NCI-H1048 (cell line): Measurements from ENCODE around the gene HPS4.
"Not testable (repeated sequence)": the region's sequence is repeated elsewhere in the genome, so short reads cannot be mapped to it uniquely, and the experiment has no call there.

Experiments used
- DNase-seq: peaks from one replicate; lab custom pipeline; 2025; lab: John Stamatoyannopoulos, UW

HPS4 gene

DNA sequence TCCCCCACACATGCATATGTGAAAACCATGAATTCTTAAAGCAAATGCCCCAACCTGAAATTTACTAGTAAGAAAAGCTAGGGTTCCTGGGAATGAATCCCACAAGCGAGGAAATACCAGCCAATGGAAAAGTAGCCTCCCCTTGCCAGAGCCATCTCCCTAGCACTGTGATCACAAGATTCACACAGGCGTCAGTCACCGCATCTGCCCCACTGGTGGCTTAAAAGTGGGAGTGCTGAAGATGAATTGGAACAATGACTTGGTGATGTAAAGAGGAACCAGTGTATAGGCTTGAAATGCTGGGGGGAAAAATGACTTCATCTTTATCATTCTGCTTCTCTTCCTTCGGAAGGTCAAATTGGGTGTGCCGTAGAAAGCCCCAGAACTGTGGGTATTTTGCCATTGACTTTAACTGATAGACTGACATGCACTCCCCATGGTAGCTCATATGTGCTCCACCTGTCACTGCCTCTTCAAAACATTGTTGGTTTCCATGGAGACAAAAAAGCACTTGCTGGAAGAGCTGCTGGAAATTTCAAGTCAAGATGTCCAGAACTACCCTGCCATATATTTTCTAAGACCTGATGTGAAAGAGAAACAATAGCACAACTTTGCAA is 73.8 kb downstream of the HPS4 start:
- no peak for DNase-seq

GRCh38 chr22:26408562-26409220 is 74.9 kb downstream of the HPS4 start:
- DNase-seq = not testable (repeated sequence)

DNA sequence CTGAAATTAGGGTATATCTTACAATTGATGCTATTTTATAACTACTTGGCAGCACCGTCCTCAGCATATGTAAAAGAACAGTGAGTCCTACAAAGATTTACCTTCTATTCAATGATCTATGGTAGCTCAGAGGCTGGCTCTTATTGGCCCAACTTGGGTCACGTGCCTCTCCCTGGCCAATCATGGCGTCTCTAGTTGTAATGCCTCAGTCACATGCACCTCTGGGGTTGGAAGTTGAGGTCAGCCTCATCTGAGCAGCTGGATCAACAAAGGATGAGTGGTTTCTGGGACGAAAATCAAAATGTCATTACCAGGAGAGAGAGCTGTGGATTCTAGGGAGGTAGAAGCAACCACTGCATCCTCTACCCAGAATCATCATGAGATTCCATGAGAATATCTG is 77.5 kb downstream of the HPS4 start:
- no peak for DNase-seq

DNA sequence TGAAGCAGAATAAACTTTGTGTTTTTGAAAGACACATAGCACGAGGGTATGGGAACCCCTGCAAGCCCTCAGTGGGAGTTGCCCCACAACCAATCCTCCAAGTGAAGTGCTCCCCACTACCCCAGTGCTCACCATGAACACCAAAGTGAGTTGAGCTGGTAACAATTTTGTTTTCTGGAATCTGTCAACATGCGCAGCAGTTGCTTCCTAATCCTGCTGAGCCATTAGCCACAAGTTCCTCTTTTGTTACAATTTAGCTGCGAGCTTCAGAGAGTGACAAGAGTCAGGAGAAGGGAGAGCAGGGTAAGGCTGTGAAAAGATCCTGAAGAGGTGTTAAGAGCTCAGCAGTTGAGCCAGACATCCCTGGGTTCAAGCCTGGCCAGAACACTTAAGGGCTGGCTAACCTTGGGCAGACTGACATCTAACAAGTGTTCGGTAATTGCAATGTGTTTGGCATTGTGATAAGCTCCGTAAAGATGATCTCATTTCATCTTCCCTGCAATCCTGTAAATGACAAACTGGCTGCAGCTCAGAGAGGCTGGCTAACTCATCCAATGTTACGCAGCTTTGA is 78.6 kb downstream of the HPS4 start:
- no peak for DNase-seq

- DNase-seq = no peak
These were observed 81.9 kb downstream of the HPS4 start for GRCh38 chr22:26401726-26402125.
